ENCODE results near the gene LGALS3.

Gene LGALS3

DNA sequence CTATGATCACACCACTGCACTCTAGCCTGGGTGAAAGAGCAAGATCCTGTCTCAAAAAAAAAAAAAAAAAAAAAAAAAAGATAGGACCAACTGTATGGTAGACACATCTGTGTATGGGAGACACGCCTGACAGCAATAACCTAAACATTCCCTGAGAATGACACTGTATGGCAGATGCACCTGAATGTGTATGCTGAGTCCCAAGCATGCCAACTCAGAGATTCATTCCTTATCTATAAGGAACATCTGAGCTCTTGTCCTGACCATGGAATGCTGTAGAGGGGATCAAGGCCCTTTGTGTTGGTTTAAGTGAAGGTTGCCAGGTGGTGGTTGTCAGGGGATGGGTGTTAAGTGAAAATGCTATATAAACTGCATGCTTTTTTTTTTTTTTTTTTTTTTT, 19.2 kb upstream of the LGALS3 start:
- H3K79me2 ChIP-seq (ENCODE audit: insufficient read depth, low read length), result no peaks in the 10 kb centered on the region
- no peaks in the 10 kb centered on the region for H3K27me3 ChIP-seq (ENCODE audit: low read length)
- no peak for TF ChIP-seq EZH2phosphoT487 (conservative IDR thresholded peaks at IDR 0.05; ENCODE audit: low read length)
- TF ChIP-seq, protein P1, sequence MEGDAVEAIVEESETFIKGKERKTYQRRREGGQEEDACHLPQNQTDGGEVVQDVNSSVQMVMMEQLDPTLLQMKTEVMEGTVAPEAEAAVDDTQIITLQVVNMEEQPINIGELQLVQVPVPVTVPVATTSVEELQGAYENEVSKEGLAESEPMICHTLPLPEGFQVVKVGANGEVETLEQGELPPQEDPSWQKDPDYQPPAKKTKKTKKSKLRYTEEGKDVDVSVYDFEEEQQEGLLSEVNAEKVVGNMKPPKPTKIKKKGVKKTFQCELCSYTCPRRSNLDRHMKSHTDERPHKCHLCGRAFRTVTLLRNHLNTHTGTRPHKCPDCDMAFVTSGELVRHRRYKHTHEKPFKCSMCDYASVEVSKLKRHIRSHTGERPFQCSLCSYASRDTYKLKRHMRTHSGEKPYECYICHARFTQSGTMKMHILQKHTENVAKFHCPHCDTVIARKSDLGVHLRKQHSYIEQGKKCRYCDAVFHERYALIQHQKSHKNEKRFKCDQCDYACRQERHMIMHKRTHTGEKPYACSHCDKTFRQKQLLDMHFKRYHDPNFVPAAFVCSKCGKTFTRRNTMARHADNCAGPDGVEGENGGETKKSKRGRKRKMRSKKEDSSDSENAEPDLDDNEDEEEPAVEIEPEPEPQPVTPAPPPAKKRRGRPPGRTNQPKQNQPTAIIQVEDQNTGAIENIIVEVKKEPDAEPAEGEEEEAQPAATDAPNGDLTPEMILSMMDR (IDR thresholded peaks at IDR 0.05; ENCODE audit: insufficient read depth, low read length, poor library complexity, severe bottlenecking), result no peak
- no peak overlapping the region for H2AFZ ChIP-seq (ENCODE audit: low read depth, low read length, severe bottlenecking)
- H3F3A ChIP-seq (ENCODE audit: insufficient read depth), result no peaks in the 10 kb centered on the region
- no peaks in the 10 kb centered on the region for H3K9me2 ChIP-seq (replicated peaks; ENCODE audit: insufficient read depth, low read length)
- H3K36me3 ChIP-seq (ENCODE audit: low read length), result no peaks in the 10 kb centered on the region
- H3K4me3 ChIP-seq (ENCODE audit: insufficient read depth, low read length, poor library complexity, severe bottlenecking), result no peak overlapping the region
- H3K4me2 ChIP-seq (ENCODE audit: low read depth, low read length, poor library complexity, severe bottlenecking), result no peak overlapping the region
- no peaks in the 10 kb centered on the region for H4K20me1 ChIP-seq (ENCODE audit: low read depth, low read length)
- no peak overlapping the region for H3K27ac ChIP-seq (ENCODE audit: low read depth, low read length)
- no peak overlapping the region for H3K9ac ChIP-seq (ENCODE audit: low read length)
- no peaks in the 10 kb centered on the region for H3K9me3 ChIP-seq (ENCODE audit: insufficient read depth, low read length)

DNA sequence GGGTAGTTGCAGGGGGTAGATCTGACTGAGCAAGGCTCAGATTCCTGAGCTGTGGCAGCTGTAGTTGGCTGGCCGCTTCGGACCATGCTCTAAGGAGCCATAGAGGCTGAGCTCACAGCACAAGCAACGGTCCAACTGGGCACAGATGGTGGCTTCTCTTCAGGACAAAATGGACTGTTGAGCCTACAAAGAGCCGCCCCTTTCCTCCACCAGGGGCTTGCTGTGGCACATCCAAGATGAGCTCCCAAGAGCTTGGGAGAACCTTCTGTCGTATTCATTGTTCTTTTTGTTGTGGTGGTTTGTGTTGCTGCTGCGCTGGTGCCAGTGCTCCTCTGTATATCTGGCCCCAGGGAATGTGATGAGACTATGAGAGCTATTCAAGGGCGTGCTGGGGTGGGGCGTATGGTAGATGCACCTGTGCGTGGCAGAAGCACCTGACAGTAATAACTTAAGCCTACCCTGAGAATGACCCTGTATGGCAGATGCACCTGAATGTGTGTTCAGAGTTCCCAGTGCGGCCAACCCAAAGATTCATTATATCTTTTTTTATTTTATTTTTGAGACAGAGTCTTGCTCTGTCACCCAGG, 17.8 kb upstream of the LGALS3 start:
- Histone ChIP-seq H3K9ac (ENCODE audit: low read length) (no peak overlapping the region), H3K9me3 (ENCODE audit: insufficient read depth, low read length) (no peaks in the 10 kb centered on the region), H2AFZ (ENCODE audit: low read depth, low read length, severe bottlenecking) (no peak overlapping the region), H3K27ac (ENCODE audit: low read depth, low read length) (no peak overlapping the region), H3F3A (ENCODE audit: insufficient read depth) (no peaks in the 10 kb centered on the region), H3K4me2 (ENCODE audit: low read depth, low read length, poor library complexity, severe bottlenecking) (no peak overlapping the region), H3K9me2 (replicated peaks; ENCODE audit: insufficient read depth, low read length) (no peaks in the 10 kb centered on the region), H3K36me3 (ENCODE audit: low read length) (no peaks in the 10 kb centered on the region), H3K79me2 (ENCODE audit: insufficient read depth, low read length) (no peaks in the 10 kb centered on the region), H3K27me3 (ENCODE audit: low read length) (no peaks in the 10 kb centered on the region), H3K4me3 (ENCODE audit: insufficient read depth, low read length, poor library complexity, severe bottlenecking) (no peak overlapping the region), H4K20me1 (ENCODE audit: low read depth, low read length) (no peaks in the 10 kb centered on the region)
- TF ChIP-seq, protein P1 (IDR thresholded peaks at IDR 0.05; ENCODE audit: insufficient read depth, low read length, poor library complexity, severe bottlenecking), result no peak
- TF ChIP-seq EZH2phosphoT487 (conservative IDR thresholded peaks at IDR 0.05; ENCODE audit: low read length), result no peak

DNA sequence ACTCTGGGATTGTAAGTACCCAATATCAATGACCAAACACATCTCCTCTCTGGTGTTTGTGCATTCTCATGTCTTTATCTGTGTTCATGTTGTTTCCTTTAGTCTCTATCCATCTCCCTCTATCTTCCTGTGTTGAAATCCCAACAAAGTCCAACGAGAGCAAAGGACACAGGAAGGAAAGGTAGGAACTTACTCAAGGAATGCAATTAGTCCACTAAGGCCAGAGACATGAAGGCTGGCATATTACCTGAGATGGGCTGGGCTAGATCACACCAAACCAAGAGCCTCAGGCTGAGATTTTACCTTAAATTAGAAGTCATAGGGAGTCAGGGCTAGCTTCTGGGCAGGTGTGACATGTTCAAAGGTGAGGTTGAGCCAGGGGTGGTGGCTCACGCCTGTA, 14.3 kb upstream of the LGALS3 start:
- Histone ChIP-seq H3K27ac (ENCODE audit: low read depth, low read length) (no peak overlapping the region), H3K4me2 (ENCODE audit: low read depth, low read length, poor library complexity, severe bottlenecking) (no peak overlapping the region), H3K9me2 (replicated peaks; ENCODE audit: insufficient read depth, low read length) (no peaks in the 10 kb centered on the region), H3K79me2 (ENCODE audit: insufficient read depth, low read length) (no peaks in the 10 kb centered on the region), H2AFZ (ENCODE audit: low read depth, low read length, severe bottlenecking) (no peak overlapping the region), H3K27me3 (ENCODE audit: low read length) (no peaks in the 10 kb centered on the region), H3F3A (ENCODE audit: insufficient read depth) (no peaks in the 10 kb centered on the region), H3K9me3 (ENCODE audit: insufficient read depth, low read length) (no peaks in the 10 kb centered on the region), H3K36me3 (ENCODE audit: low read length) (no peaks in the 10 kb centered on the region), H3K9ac (ENCODE audit: low read length) (no peak overlapping the region), H3K4me3 (ENCODE audit: insufficient read depth, low read length, poor library complexity, severe bottlenecking) (no peak overlapping the region), H4K20me1 (ENCODE audit: low read depth, low read length) (no peaks in the 10 kb centered on the region)
- TF ChIP-seq, protein P1 (IDR thresholded peaks at IDR 0.05; ENCODE audit: insufficient read depth, low read length, poor library complexity, severe bottlenecking), result no peak
- TF ChIP-seq EZH2phosphoT487 (conservative IDR thresholded peaks at IDR 0.05; ENCODE audit: low read length), result no peak

All from SU-DHL-6 (cell line).